Stimulated activated CD4-positive, alpha-beta T cell treated with anti-CD3 and anti-CD28 coated beads, Interleukin-4, amount 100 ng/mL, for 4 hours (primary cell): ENCODE measurements around the gene IGSF21.
A peak's percentile ranks its signal among the peaks of the same experiment; 100 is the strongest.

Experiments
- DNase-seq, 2 experiments: peaks; one replicate each; pipeline ENCODE4 v3.0.0-alpha.2; 2020

Gene IGSF21

GRCh38 chr1:18232052-18232451, 124.5 kb downstream of the IGSF21 start:
- no peak for DNase-seq

- DNase-seq = no peak
Measured at GRCh38 chr1:18233176-18233864, 125.7 kb downstream of the IGSF21 start.

GRCh38 chr1:18234790-18235242, 127.2 kb downstream of the IGSF21 start:
- no peak for DNase-seq

- no peak for DNase-seq
Measured at GRCh38 chr1:18237371-18237770, 129.8 kb downstream of the IGSF21 start.

- DNase-seq = no peak
Measured at GRCh38 chr1:18238190-18238589, 130.6 kb downstream of the IGSF21 start.

- no peak for DNase-seq
Measured at GRCh38 chr1:18239671-18240070, 132.1 kb downstream of the IGSF21 start.

- DNase-seq = no peak
Measured at GRCh38 chr1:18240906-18241305, 133.3 kb downstream of the IGSF21 start.

GRCh38 chr1:18241891-18242290, 134.3 kb downstream of the IGSF21 start:
- no peak for DNase-seq

- DNase-seq = no peak
Measured at GRCh38 chr1:18243503-18244175, 136.0 kb downstream of the IGSF21 start.

GRCh38 chr1:18244762-18245161, 137.2 kb downstream of the IGSF21 start:
- no peak for DNase-seq

GRCh38 chr1:18245647-18246046, 138.0 kb downstream of the IGSF21 start:
- no peak for DNase-seq

GRCh38 chr1:18246543-18246942, 138.9 kb downstream of the IGSF21 start:
- no peak for DNase-seq

GRCh38 chr1:18247151-18247550, 139.6 kb downstream of the IGSF21 start:
- no peak for DNase-seq

- DNase-seq = no peak
Measured at GRCh38 chr1:18249631-18250030, 142.0 kb downstream of the IGSF21 start.

GRCh38 chr1:18253093-18253492, 145.5 kb downstream of the IGSF21 start:
- no peak for DNase-seq

- DNase-seq = peak in 1 of 2 experiments; percentile 3
Measured at GRCh38 chr1:18256282-18257235, 149.0 kb downstream of the IGSF21 start.

GRCh38 chr1:18257778-18258177, 150.2 kb downstream of the IGSF21 start:
- no peak for DNase-seq

GRCh38 chr1:18261891-18262290, 154.3 kb downstream of the IGSF21 start:
- no peak for DNase-seq

GRCh38 chr1:18262726-18263125, 155.1 kb downstream of the IGSF21 start:
- no peak for DNase-seq

GRCh38 chr1:18263547-18264120, 156.0 kb downstream of the IGSF21 start:
- DNase-seq = no peak

- DNase-seq = no peak
Measured at GRCh38 chr1:18264450-18265039, 156.9 kb downstream of the IGSF21 start.

GRCh38 chr1:18265641-18266040, 158.0 kb downstream of the IGSF21 start:
- DNase-seq = no peak

- no peak for DNase-seq
Measured at GRCh38 chr1:18266391-18266790, 158.8 kb downstream of the IGSF21 start.
